ENCODE results near the gene RTN4RL2.

The RTN4RL2 gene

DNA sequence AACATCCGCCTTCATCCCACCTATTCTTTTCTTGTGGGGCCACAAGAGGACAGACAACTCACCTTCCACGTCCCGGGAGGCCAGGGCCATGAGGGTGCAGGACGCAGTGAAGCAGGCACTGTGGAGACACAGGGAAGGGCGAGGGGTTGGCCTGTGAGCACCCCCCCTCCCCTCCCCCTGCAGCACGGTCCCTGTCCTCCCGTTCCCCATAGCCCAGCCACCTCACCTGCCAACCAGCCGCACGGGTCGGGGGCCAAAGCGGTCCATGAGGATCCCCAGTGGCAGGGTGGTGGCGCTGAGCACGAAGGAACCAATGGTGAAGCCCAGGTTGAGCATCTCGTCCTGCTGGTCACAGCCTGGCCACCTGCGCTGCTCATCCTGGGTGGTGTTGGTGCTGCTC, 40.6 kb downstream of the RTN4RL2 start:
- DNase-seq, result no peak

- no peak for DNase-seq
Measured at GRCh38 chr11:57501953-57502352, 41.6 kb downstream of the RTN4RL2 start.

DNA sequence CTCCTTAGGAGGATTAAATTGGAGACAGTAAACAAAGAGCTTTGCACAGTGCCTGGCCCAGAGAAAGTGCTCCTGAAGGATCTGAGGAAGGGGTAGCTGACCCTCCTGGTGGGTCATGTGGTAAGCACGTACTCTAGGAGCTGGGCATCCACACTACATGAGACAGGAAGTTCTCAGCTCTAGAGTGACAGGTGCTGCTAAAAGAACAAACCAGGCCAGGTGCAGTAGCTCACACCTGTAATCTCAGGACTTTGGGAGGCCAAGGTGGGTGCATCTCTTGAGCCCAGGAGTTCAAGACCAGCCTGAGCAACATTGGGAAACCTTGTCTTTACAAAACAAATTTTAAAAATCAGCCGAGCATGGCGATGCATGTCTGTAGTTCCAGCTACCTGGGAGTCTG, 42.0 kb downstream of the RTN4RL2 start:
- DNase-seq, result no peak

GRCh38 chr11:57502870-57503269, 42.5 kb downstream of the RTN4RL2 start:
- no peak for DNase-seq

DNA sequence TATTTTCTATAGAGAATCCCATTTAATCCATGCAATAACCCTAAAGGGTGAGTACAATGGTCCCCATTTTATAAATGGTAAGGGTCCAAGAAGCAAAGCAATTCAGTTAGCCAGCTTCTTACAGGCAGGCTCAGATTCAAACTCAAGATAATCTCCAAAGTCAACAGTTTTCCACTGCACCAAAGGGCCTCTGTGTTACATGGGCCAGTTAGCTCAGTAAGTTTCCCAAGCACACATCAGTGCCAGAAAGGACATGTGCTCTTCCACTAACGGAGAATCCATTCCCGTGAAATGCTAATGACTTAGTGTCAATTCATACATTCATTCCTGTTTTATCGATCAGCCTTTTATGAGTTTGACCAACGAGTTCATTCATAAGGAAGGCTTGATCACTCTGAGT, 44.2 kb downstream of the RTN4RL2 start:
- DNase-seq, result no peak

DNA sequence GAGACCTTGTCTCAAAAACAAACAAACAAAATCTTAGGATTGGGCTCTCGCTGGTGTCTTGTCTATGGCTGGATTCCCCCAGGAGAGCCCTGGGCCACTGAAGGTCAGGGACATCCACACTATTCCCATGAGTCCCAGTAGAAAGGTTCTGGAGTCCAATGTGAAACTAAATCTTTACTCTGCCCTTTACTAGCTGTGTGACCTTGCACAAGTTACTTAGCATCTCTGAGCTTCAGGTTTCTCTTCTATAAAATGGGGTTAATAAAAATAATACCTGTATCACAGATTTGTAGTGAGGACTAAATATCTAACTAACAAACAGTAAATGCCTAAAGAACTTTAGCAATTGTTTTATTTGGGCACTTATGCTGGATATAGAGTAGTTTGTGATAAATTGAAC, 46.2 kb downstream of the RTN4RL2 start:
- DNase-seq, result no peak

DNA sequence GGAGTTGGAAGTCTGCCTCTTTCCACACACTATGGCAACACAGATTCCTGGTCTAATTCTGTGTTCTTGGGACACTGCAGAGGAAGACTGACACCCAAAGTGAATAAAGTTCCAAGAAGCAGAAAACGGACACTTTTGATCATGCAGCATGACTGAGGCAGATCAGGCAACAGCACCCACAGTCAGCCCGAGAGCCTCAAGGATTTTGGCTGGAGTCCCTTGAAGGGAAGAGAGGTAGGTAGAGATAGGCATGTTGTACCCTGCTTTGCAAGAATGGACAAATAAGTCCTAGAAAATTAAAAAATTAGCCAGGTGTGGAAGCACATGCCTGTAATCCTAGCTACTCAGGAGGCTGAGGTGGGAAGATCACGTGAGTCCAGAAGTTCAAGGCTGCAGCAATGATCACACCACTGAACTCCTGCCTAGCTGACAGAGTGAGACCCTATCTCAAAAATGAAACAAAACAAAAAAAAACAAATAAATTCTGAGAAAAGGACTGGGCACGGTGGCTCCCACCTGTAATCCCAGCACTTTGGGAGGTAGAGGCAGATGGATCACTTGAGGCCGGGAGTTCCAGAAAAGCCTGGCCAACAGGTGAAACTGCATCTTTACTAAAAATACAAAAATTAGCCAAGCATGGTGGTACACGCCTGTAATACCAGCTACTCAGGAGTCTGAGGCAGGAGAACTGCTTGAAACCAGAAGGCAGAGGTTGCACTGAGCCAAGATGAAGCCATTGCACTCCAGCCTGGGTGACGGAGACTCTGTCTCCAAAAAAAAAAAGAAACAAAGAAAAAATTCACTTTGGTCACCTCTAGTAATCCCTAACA, 48.2 kb downstream of the RTN4RL2 start:
- DNase-seq, result no peak

GRCh38 chr11:57511741-57512430, 51.6 kb downstream of the RTN4RL2 start:
- DNase-seq, result no peak

GRCh38 chr11:57512646-57513451, 52.5 kb downstream of the RTN4RL2 start:
- DNase-seq, result no peak

DNA sequence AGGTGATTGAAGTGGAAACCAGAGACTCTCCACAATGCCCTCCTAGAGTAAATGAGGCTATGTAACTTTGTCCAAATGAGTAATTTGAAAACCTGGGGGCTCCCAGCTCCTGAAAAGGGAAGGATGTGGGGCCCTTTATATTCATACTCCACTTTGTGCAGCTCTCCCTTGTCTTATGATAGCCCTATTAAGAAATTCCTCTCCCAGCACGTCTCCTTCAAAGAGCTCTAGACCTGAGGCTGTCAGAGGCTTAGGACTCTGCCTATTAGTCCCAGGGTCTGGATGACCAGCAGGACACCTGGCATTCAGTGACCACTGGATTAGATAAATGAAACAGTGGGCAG, 53.1 kb downstream of the RTN4RL2 start:
- DNase-seq, result no peak

DNA sequence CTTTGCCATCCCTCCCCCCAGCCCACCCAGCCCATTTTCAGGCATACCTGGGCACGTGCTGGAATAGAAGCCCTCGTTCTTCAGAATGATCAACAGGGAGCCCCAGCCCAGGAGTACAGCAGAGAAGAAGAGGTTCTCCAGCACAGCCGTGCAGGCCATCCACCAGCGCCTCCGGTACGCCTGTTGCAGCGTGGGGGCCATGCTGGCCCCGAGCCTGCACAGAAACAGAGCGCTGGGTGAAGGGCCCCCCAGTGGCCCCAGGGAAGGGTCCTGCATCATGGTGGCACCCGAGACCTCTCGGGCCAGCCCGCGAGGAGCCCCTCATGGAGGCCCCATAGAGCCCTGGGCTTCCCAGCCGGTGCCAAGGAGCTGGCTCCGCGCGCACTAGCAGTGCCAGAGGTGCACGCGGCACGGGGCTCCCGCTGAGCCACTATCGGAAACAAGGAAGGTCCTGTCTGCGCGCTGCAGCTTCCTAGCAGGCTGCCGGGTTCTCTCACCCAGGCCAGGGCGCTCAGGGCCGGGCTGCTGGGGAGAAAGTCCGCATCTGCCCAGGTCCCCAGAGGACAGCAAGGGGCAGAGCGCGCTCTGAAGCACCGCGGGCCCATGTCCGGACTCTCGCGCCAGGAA, 53.7 kb downstream of the RTN4RL2 start:
- DNase-seq, result no peak

DNA sequence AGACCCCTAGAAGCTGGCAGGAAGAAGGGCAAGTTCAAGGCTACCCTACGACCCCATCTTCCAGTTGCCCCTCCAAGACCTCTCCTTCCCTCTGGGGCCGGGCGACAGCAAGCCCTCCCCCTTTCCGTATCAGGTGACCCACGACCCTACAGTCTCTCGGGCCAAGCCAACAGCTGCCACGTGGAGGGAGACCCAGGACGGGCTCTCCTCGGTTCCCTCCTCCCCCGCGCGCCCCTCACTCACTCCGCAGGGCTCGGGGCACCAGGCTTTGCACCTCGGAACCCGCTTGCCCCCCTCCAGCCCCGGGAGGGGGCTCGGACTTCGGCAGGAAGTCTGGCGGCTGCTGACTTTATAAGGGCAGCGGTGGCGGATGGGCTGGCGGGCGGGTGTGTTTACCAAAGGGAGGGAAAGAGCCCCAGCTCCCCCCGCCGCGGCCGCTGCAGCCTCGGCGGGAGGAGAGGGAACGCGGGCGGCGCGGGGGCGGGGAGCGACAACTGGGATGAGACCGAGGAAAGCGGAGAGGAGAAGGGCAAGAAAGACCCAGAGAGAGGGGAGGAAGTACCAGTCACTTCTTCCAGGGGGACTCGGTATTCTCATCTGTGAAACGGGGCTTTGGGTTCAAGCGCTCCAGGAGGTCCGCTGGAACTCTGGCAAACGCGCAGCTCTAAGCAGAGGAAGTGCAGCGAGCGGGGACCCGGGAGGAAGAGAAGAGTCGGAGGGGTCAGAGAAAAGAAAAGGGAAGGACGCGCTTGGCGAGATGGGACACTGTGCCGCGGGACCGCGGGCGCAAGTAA, 54.4 kb downstream of the RTN4RL2 start:
- DNase-seq, result no peak

DNA sequence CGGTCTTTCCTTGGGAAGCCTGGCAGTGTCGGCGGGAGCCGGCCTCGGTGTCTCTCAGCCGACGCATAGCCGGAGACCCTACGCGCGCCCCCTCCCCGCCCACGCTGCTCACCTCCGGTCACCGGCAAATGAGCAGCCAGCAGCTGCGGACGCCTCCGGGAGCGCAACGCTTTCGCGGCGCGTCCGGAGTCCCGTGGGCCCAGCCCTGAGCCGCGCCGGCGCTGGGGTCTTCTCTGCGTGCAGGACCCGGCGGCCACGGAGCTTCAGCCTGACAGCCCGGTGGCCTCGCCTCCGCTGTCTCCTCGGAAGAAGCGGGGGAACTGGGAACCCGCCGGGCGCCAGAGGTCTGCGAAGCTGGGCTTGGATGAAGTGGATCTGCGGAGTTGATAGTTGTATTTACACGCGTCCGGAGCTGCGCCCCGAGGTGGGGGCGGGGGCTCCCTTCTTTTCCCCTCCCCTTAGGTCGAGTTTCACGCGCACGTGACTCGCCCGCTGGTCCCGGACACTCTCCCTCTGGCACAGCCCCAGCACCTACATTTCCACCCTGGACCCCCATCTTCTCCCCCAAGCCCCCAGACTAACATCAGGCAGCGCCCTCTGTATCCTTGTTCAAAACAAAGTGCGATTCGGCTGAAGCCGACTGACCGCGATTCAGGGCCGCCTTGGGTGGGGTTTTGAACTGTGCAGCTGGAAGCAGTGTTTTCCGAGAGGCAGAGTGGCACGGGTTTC, 55.2 kb downstream of the RTN4RL2 start, which contains the start of gene SLC43A1:
TSS of gene SLC43A1 (minus strand) at position 371 of the 729 bp plus-strand sequence. CDS start 1,591 bp downstream, outside the sequence.
- no peak for DNase-seq

DNA sequence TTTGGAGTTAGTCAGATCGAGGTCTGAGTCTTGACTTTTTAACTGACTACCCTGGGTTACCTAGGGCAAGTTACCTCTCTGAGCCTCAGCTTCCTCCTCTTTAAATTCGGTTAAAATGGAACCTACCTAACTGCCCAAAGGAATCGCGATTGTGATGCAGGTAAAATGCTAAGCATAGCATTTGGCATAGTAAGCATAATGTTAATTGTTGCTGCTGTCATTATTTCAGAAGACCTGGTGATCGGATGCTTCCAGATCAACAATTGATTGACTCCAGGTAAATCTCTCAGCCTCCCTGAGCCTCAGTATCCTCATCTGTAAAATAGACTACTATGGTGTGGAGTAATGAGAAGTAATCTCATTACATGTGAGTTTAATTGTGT, 55.7 kb downstream of the RTN4RL2 start:
- DNase-seq, result no peak

DNA sequence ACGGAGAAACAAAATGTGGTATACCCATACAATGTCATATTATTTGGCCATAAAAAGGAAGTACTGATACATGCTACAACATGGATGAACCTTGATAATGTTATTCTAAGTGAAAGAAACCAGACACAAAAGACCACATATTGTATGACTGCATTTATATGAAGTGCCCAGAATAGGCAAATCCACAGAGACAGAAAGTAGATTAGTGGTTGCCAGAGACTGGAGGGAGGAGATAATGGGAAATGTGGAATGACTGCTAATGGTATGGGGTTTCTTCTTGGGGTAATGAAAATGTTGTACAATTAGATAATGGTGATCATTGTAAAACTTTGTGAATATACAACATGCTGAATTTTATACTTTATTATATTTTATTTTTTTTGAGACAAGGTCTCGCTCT, 60.8 kb downstream of the RTN4RL2 start:
- DNase-seq, result no peak

- DNase-seq, result no peak
Measured at GRCh38 chr11:57523419-57523818, 63.1 kb downstream of the RTN4RL2 start.
